Heart left ventricle (tissue), 16 donors: ENCODE measurements around the gene P3H1. TPM values are rescaled to one million over a fixed set of nuclear protein-coding genes. Genes with fewer than 3 reads are reported as not detected.

ENCODE experiments used
- ATAC-seq, 4 donors: fragments of 200-7000 bp; cut with Tn5 transposase; one replicate each; pipeline ENCODE4 v1.9.1; 2020 to 2022; ENCODE audit warnings: moderate library complexity in 4 of 4, mild to moderate bottlenecking in 3 of 4, moderate number of reproducible peaks in 1 of 4
- DNase-seq, 5 donors: peaks; one replicate each; pipeline ENCODE4 v3.0.0-alpha.2; 2020
- H3K27ac ChIP-seq, 12 donors: fragments of 200-600 bp; sonication (generic) in 4 of 12; one replicate each; pipeline versions ENCODE4 v1.5.0 to v1.8.0; 2016 to 2022; ENCODE audit warnings: mild to moderate bottlenecking in 2 of 12
- H3K27me3 ChIP-seq, 9 donors: fragments of 200-600 bp; sonication (generic) in 2 of 9; one replicate each; pipeline versions ENCODE4 v1.5.1 to v1.8.0; 2016 to 2022; ENCODE audit warnings: mild to moderate bottlenecking in 3 of 9
- H3K36me3 ChIP-seq, 9 donors: fragments of 200-600 bp; sonication (generic) in 2 of 9; one replicate each; pipeline versions ENCODE4 v1.5.0 to v1.8.0; 2018 to 2022; ENCODE audit warnings: mild to moderate bottlenecking in 2 of 9
- H3K4me1 ChIP-seq, 12 donors: fragments of 200-600 bp; sonication (generic) in 4 of 12; one replicate each; pipeline versions ENCODE4 v1.5.0 to v1.8.0; 2016 to 2022; ENCODE audit warnings: mild to moderate bottlenecking in 3 of 12
- H3K4me3 ChIP-seq, 12 donors: fragments of 200-600 bp; sonication (generic) in 4 of 12; one replicate each; pipeline versions ENCODE4 v1.5.0 to v1.8.0; 2017 to 2022; ENCODE audit warnings: mild to moderate bottlenecking in 9 of 12, moderate library complexity in 4 of 12
- H3K9me3 ChIP-seq, 12 donors: fragments of 200-600 bp; sonication (generic) in 4 of 12; one replicate each; pipeline versions ENCODE4 v1.5.0 to v1.8.0; 2016 to 2022; ENCODE audit warnings: mild to moderate bottlenecking in 1 of 12
- POLR2A ChIP-seq, 2 donors: fragments of 450-650 bp; IDR thresholded peaks; one replicate each; pipeline ENCODE4 v1.6.1; 2017; ENCODE audit warnings: antibody characterized with exemption in 2 of 2, mild to moderate bottlenecking in 2 of 2, moderate library complexity in 2 of 2
- WGBS, 4 donors: extraction: QIAGEN DNeasy Blood & Tissue Kit in 2 of 4; methylation state at CpG; one replicate each; pipeline versions ENCODE4 v1.1.5 to v1.1.7; 2013 to 2018; 5-methylcytosine and 5-hydroxymethylcytosine counted together
- intact Hi-C, 10 donors: fragments of 100-400 bp; cut with DNase I; formaldehyde crosslinking; loops; one replicate each; pipeline versions ENCODE4 v1.11.1 to v1.14.2; 2022
- polyA plus RNA-seq, 2 donors: library from polyadenylated mRNA; stranded (reverse); fragments of 200-250 nt; gene quantifications; one replicate each; pipeline ENCODE4 v1.2.3, GENCODE V29; 2013
- total RNA-seq, 9 donors: library from RNA; depleted of rRNA in 2 of 9; stranded (reverse); fragments of >200 nt in 2 of 9; fragmentation: NEBNext Ultra II Directional in 3 of 9; extraction: Animal tissue kit (Norgen Biotek cat#: 25700) in 3 of 9; gene quantifications; one replicate each; pipeline versions ENCODE4 v1.1.0 to v1.2.4, GENCODE V29; 2016 to 2023
- TF ChIP-seq, protein P1 (sequence below), 12 donors: fragments of 200-600 bp; sonication (generic) in 4 of 12; IDR thresholded peaks; one replicate each; pipeline versions ENCODE4 v1.5.0 to v1.8.0; 2018 to 2022; ENCODE audit warnings: antibody characterized with exemption in 12 of 12, mild to moderate bottlenecking in 5 of 12
- donor health status: ischemic (EF 13 %, LVEDD 7.1; RV severe dilation, severe dysfunction).
- donor health status: healthy with polysubstance abuse.
- donor health status: DM: no; HTN: yes; CAD: no.
- donor health status: DM: no; HTN: no; CAD: no.
- donor health status: ischemic (EF 25% LVEDD 6.9; RV normal size, moderate dysfunction).
- donor health status: ischemic (EF 25% LVEDD 5.7; RV mildly dilated, moderate dysfunction).
- donor health status: healthy.
- donor health status: DM: yes; HTN: yes; CAD: no.
- donor health status: ischemic (EF 35%, LVEDD 5.7; RV mildly dilated, moderate dysfunction).
- donor health status: nonischemic (EF 11% LVEDD 7.7; RV severe dilation, severe dysfunction).
- donor health status: DM: yes; HTN: yes; CAD: no.
- donor health status: PGD.
- donor health status: ischemic (EF 29% LVEDD 5.4; RV normal size, mild dysfunction).
- donor health status: nonischemic (EF 23%, LVEDD 6.1; RV moderate dilation, normal function).

The P3H1 gene
- total and polyA plus RNA-seq, 11 donors: 6.9 to 27.9 (median 10.7) TPM

DNA sequence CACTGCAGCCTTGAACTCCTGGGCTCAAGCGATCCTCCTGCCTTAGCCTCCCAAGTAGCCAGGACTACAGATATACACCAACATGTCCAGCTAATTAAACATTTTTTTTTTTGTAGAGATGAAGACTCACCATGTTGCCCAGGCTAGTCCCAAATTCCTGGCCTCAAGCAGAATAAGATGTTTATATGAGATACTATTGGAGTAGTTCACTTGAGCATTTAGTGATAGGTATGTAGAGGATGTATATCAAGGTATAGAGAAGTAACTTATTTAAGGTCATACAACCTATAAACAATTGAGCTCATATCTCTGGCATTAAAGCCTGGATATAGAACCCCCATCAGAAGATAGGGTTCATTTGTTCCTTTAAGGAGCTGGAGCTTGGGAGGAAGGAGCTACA, 13.3 kb upstream of the P3H1 start:
- H3K4me3 ChIP-seq: no peak overlapping the region
- peaks cover 0 to 7% (median 4%) of the 10 kb centered on the region in 12 donors for H3K4me1 ChIP-seq
- intact Hi-C loops: loop anchor here in 1 of 10 donors (10.0 kb wide), 1 partner anchor 125 kb away; no protein-coding TSS in a partner anchor
- H3K27ac ChIP-seq: no peak overlapping the region
- peaks cover 0 to 69% (median 63%) of the 10 kb centered on the region in 9 donors for H3K36me3 ChIP-seq
- TF ChIP-seq, protein P1, sequence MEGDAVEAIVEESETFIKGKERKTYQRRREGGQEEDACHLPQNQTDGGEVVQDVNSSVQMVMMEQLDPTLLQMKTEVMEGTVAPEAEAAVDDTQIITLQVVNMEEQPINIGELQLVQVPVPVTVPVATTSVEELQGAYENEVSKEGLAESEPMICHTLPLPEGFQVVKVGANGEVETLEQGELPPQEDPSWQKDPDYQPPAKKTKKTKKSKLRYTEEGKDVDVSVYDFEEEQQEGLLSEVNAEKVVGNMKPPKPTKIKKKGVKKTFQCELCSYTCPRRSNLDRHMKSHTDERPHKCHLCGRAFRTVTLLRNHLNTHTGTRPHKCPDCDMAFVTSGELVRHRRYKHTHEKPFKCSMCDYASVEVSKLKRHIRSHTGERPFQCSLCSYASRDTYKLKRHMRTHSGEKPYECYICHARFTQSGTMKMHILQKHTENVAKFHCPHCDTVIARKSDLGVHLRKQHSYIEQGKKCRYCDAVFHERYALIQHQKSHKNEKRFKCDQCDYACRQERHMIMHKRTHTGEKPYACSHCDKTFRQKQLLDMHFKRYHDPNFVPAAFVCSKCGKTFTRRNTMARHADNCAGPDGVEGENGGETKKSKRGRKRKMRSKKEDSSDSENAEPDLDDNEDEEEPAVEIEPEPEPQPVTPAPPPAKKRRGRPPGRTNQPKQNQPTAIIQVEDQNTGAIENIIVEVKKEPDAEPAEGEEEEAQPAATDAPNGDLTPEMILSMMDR (IDR thresholded peaks at IDR 0.05): no peak
- TF ChIP-seq POLR2A (IDR thresholded peaks at IDR 0.05): no peak
- no peaks in the 10 kb centered on the region for H3K27me3 ChIP-seq
- no peak for ATAC-seq
- no peak for DNase-seq
- WGBS, 4 donors: 96 to 100% (median 98%) methylated on average over 1 of the region's 1 CpG
- H3K9me3 ChIP-seq: no peaks in the 10 kb centered on the region

DNA sequence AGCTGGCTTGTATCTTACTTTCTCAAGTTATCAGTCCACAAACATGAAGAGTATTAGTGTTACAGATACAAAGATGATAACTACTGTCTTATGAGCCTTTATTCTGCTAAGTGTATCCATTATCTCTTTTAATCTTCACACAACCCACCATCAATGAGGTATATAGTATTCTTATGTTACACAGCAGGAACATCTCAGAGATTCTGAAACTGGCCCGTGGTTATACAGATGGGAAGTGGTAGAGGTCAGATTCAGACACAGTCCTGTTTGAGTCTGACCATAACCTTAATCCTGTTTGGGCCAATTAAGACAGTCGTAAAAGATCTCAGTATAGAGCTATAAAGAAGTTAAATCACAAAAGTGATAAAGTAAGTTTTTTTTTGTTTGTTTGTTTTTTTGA, 12.9 kb upstream of the P3H1 start:
- Histone ChIP-seq H3K36me3 (peaks cover 0 to 74% (median 67%) of the 10 kb centered on the region in 9 donors), H3K4me1 (peaks cover 0 to 2% (median 0%) of the 10 kb centered on the region in 12 donors), H3K27me3 (no peaks in the 10 kb centered on the region), H3K4me3 (no peak overlapping the region), H3K27ac (no peak overlapping the region), H3K9me3 (no peaks in the 10 kb centered on the region)
- ATAC-seq (no peak), DNase-seq (no peak)
- intact Hi-C loops: loop anchor here in 8 of 10 donors (2.0 to 10.0 kb wide), 9 partner anchors 69 to 295 kb away; no protein-coding TSS in a partner anchor
- no peak for TF ChIP-seq POLR2A (IDR thresholded peaks at IDR 0.05)
- TF ChIP-seq, protein P1 (IDR thresholded peaks at IDR 0.05): no peak
- 91 to 92% (median 91%) methylated on average over 2 of the region's 2 CpGs for WGBS, 4 donors

DNA sequence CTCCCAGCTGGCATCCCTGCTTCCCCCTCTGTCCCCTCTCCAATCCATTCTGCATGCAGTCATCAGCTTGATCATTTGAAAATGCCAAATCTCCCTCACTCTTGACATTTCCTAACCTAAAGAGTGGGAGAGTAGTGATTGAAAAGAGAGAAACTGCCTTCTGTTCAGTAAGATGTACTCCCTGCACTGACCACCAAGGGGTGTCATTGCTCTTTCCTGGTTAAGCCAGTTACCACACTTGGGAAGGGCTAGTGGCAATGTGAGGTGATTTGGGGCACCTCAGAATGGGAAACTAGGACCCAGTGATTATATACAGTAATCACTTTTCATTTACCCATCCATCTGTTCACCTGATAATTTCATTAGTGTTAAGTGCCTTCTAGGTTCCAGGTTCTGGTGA, 11.0 kb upstream of the P3H1 start:
- Histone ChIP-seq H3K9me3 (no peaks in the 10 kb centered on the region), H3K27ac (no peak overlapping the region), H3K27me3 (no peaks in the 10 kb centered on the region), H3K4me1 (peaks cover 0 to 3% (median 0%) of the 10 kb centered on the region in 12 donors), H3K4me3 (no peak overlapping the region), H3K36me3 (peaks cover 0 to 86% (median 83%) of the 10 kb centered on the region in 9 donors)
- no peak for TF ChIP-seq POLR2A (IDR thresholded peaks at IDR 0.05)
- TF ChIP-seq, protein P1 (IDR thresholded peaks at IDR 0.05): peak; percentile 35 to 65 (median 56)
- peak in 3 of 4 donors; percentile 53 to 71 (median 63) for ATAC-seq
- intact Hi-C loops: loop anchor here (1.0 to 10.0 kb wide), 10 partner anchors 71 to 297 kb away; no protein-coding TSS in a partner anchor
- no peak for DNase-seq

DNA sequence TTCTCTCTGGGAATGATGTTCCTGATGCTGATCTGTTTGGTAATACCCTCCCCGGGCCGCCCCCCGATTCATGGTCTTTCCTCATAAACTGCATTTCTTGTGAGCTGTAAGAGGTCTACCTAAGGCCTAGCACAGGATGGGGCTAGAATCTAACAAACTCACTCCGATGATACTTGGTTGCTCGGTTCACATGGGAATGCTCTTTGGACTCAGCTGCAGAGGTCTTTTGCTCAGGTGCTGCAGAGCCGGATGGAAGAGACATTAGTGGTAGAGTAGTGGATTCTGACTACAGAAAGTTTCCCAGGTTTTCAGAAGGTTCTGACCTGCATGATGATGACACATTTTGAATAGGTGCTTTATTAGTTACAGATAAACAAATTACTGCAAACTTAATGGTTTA, 9.7 kb upstream of the P3H1 start:
- Histone ChIP-seq H3K27me3 (no peaks in the 10 kb centered on the region), H3K27ac (no peak overlapping the region), H3K36me3 (peaks cover 0 to 76% (median 72%) of the 10 kb centered on the region in 9 donors), H3K4me3 (no peak overlapping the region), H3K9me3 (no peaks in the 10 kb centered on the region), H3K4me1 (peaks cover 0 to 12% (median 0%) of the 10 kb centered on the region in 12 donors)
- WGBS, 4 donors: 96 to 98% (median 96%) methylated on average over 6 of the region's 6 CpGs
- TF ChIP-seq, protein P1 (IDR thresholded peaks at IDR 0.05): no peak
- no peak for TF ChIP-seq POLR2A (IDR thresholded peaks at IDR 0.05)
- DNase-seq: no peak
- ATAC-seq: no peak
- intact Hi-C loops: loop anchor here in 8 of 10 donors (2.0 to 10.0 kb wide), 7 partner anchors 78 to 298 kb away; no protein-coding TSS in a partner anchor
